GM21825 (cell line): ENCODE data around the gene NCSTN.

Source experiments
- ATAC-seq: cut with Tn5 transposase; IDR thresholded peaks from one replicate; pipeline ENCODE4 v1.9.1; 2021; ENCODE audit warnings: mild to moderate bottlenecking, moderate library complexity; ENCODE audit not compliant: unreplicated experiment

NCSTN gene

DNA sequence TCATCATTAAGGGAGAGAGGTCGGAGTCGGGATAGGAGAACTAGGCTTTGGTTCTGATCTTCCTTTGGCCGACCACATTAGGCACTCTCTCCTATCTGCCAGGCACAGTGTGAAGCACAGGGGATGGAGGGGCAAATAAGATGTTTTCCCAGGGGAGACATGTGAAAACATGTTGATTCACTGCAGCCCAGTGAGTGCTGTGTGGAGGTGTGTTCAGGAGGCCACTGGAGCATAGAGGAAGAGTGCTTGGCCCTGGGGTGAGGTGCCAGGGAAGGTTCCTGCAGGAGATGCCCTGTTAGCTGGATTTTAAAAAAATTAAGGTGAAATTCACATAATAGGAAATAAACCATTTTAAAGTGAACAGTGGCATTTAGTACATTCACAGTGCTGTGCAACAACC, 60.9 kb downstream of the NCSTN start:
- ATAC-seq, result no peak

DNA sequence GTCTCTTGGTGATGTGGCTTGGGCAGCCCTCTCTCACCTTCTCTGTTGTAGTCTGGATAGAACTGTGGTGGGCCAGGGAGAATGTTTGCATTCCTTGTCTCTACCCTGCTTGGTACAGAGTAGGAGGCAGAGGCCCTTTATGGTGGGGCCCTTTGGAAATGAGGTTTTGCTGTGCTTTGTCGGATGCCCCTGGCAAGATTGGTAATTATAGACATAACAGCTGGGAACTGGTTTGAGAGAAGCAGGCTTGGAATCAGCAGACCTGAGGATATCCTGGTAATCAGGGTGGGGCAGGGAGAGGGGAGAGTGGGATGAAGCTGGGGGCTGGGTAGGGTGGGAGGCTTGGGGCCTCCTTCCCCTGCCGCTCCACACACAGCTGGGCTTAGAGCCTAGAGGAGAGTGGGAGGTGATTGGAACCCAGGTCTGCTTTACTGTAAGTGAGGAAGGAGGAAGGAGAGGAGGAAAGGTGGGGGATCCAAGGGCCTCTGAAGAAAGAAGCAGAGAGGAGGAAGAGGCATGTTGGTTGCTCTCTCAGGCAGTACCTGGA, 62.2 kb downstream of the NCSTN start:
- ATAC-seq, result no peak

DNA sequence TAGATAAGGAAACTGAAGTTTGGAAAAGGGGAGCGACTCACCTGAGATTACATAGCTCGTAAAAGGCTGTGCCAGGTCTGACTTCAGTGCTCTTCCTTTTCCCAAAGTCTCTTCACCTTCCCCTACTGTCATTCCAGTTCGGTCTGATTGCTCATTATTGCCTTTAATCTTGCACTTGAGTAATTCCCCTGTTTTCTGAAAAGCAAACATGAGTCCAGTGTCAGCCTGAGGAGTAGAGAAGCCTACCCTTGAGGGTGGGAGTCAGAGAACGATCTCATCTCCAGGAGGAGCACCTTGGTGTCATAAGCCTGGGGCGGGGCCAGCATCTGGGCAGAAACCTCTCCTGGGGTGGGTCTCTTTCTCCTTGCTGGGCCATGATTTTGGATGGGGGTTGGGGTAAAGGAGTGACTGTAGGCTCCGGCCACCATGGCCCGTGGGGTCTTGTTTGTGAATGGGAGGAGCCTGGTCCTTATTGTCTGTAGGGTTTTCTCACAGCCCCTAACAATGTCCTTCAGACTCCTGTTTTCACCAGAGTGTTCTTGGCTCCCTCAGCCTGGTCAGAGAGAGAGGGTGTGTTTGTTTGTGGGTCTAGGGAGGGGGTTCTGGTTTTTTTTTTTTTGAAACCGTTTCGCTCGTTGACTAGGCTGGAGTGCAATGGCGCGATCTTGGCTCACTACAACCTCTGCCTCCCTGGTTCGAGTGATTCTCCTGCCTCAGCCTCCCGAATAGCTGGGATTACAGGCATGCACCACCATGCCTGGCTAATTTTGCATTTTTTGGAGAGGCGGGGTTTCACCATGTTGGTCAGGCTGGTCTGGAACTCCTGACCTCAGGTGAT, 63.2 kb downstream of the NCSTN start:
- no peak for ATAC-seq

DNA sequence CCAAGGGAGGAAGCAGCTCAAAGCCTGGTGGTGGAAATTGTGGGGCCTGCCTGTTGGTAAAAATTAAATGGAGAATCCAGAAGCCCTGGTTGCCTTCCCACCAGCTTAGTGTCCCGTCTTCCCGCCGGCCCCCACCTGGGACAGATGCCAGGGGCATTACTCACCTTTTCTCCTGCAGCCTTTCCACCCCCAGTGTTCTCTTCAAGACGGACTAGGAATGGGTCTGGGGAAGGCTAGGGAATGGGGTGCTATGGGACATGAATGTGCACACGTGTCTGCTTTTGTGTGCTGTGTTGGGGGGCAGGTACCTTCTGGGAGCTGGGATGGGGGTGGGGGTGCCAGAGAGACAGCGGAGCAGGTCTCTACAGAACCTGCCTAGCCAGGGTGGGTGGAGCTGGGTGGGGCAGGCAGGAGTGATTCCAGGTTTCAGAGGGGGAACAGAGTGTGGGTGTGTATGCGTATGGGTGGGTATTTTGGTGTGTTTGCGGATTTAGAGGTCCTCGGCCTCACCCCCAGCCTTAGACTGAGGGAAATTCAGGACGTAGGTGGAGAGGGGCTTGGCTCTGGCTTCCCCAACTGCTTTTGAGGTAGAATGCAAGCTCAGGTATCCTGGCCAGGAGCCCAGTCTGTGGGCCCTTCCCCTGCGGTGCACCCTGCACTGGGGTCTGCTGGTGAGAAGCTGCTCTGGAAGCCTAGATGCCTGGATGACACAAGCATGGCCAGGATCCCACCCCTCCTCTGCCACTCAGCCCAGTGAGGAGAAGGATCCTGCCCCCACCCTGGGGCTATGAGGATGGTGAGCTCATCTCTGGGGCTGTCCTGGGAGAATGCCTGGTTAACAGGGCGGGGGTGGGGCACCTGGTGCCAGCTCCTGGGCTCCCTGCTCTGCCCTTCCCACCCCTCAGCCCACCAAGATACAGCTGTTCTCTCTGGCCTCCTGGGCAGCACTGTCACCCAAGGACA, 64.9 kb downstream of the NCSTN start:
- ATAC-seq, result no peak
